PC-3 (cell line): ENCODE measurements around the gene ZNF793.

Experiments
- EZH2 ChIP-seq: fragments of 300-600 bp; sonication (generic); IDR thresholded peaks from one replicate; pipeline ENCODE4 v1.6.1; 2017; ENCODE audit warnings: antibody characterized with exemption, mild to moderate bottlenecking, low read length; ENCODE audit not compliant: unreplicated experiment
- EZH2phosphoT487 ChIP-seq: fragments of 300-600 bp; sonication (generic); IDR thresholded peaks from 2 replicates; pipeline ENCODE4 v1.6.1; 2018; ENCODE audit warnings: mild to moderate bottlenecking, antibody characterized with exemption, low read length, borderline replicate concordance
- TF ChIP-seq, protein P1 (sequence below): fragments of 300-600 bp; sonication (generic); conservative IDR thresholded peaks from 2 replicates; pipeline ENCODE4 v1.5.1; 2017; ENCODE audit warnings: antibody characterized with exemption, low read depth, mild to moderate bottlenecking, low read length

DNA sequence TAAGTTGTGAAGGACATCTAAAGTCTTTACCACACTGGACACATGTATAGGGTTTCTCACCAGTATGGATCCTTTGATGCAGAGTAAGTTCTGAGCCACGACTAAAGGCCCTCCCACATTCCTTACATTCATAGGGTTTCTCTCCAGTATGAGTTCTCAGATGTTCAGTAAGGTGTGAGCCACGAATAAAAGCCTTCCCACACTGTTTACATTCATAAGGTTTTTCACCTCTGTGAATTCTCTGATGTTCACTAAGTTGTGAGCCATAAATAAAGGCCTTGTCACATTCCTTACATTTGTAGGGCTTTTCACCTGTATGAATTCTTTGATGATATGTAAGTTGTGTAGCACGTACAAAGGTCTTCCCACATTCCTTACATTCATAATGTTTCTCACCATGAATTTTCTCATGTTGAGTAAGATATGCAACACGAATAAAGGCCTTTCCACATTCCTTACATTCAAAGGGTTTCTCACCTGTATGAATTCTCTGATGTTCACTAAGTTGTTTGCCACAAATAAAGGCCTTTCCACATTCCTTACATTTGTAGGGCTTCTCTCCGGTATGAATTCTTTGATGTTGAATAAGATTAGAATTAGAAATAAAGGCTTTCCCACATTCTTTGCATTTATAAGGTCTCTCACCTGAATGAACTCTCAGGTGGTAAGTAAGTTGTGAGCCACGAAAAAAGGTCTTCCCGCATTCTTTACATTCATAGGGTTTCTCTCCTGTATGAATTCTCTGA lies 58.1 kb downstream of the ZNF793 start:
- TF ChIP-seq, protein P1, sequence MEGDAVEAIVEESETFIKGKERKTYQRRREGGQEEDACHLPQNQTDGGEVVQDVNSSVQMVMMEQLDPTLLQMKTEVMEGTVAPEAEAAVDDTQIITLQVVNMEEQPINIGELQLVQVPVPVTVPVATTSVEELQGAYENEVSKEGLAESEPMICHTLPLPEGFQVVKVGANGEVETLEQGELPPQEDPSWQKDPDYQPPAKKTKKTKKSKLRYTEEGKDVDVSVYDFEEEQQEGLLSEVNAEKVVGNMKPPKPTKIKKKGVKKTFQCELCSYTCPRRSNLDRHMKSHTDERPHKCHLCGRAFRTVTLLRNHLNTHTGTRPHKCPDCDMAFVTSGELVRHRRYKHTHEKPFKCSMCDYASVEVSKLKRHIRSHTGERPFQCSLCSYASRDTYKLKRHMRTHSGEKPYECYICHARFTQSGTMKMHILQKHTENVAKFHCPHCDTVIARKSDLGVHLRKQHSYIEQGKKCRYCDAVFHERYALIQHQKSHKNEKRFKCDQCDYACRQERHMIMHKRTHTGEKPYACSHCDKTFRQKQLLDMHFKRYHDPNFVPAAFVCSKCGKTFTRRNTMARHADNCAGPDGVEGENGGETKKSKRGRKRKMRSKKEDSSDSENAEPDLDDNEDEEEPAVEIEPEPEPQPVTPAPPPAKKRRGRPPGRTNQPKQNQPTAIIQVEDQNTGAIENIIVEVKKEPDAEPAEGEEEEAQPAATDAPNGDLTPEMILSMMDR = no peak
- TF ChIP-seq EZH2 (no peak), EZH2phosphoT487 (no peak)
